Measurements from ENCODE around the gene FBN2.

GRCh38 chr5:128494516-128494915, 43.5 kb downstream of the FBN2 start:
- TF ChIP-seq, protein P1, sequence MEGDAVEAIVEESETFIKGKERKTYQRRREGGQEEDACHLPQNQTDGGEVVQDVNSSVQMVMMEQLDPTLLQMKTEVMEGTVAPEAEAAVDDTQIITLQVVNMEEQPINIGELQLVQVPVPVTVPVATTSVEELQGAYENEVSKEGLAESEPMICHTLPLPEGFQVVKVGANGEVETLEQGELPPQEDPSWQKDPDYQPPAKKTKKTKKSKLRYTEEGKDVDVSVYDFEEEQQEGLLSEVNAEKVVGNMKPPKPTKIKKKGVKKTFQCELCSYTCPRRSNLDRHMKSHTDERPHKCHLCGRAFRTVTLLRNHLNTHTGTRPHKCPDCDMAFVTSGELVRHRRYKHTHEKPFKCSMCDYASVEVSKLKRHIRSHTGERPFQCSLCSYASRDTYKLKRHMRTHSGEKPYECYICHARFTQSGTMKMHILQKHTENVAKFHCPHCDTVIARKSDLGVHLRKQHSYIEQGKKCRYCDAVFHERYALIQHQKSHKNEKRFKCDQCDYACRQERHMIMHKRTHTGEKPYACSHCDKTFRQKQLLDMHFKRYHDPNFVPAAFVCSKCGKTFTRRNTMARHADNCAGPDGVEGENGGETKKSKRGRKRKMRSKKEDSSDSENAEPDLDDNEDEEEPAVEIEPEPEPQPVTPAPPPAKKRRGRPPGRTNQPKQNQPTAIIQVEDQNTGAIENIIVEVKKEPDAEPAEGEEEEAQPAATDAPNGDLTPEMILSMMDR (IDR thresholded peaks at IDR 0.05): no peak
- no peak for TF ChIP-seq POLR2A (IDR thresholded peaks at IDR 0.05)
